ENCODE results near the gene ADARB2.

Gene ADARB2

DNA sequence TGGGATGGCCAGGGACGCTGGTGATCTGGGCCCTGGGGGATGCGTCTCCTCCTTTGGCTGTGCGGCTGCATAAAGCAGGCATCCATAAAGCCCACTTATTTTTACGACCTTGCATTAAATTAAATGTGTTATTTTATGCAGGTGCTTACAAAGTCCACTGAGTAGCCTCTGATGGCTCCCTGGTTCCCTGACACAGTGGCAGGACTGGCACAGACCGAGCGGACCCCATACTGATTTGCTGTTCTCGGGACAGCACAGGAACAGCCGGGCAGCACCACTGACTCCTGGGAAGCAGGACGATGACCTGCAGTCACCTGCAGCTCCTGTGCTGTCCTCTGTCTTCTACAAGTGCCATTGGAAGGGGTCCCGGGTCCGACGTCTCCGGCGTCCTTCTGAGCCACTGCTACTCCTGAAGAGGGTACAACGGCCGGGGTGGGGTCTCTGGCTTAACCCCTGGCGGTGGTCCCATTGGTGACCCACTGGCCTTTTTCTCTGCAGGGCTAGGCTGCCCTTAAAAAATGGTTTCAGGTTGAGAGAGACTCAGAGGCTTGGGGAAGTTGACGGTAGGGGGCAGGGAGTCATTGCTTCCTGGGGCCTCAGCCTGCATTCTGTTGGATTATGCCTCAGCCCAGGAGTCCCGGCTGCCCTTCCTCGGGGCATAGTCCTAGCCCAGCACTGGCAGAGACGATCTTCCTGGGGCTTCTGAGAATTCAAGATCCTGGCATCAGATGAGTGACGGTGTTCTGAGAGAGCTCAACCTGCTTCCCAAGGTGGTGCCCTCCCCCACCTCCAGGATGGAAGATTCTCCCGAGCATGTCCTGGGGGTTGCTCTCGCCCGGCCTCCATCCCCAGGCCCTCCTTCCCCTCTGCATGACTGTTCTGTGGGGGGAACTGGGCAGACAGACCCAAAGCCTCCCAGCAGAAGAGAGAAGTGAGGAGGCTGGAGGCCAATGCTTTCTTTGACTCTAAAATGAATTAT, 330.1 kb downstream of the ADARB2 start:
- ChIA-PET CTCF (interaction anchor here (1.6 kb wide), 1 partner anchor 13 kb away, joined by 5 read pairs; no protein-coding TSS in a partner anchor), POLR2A (no interaction called here)
- TF ChIP-seq CTCF (IDR thresholded peaks at IDR 0.05; ENCODE audit: control extremely low read depth, extremely low read depth, low read depth, missing control alignments): no peak
- DNase-seq (ENCODE audit: extremely low spot score): no peak

DNA sequence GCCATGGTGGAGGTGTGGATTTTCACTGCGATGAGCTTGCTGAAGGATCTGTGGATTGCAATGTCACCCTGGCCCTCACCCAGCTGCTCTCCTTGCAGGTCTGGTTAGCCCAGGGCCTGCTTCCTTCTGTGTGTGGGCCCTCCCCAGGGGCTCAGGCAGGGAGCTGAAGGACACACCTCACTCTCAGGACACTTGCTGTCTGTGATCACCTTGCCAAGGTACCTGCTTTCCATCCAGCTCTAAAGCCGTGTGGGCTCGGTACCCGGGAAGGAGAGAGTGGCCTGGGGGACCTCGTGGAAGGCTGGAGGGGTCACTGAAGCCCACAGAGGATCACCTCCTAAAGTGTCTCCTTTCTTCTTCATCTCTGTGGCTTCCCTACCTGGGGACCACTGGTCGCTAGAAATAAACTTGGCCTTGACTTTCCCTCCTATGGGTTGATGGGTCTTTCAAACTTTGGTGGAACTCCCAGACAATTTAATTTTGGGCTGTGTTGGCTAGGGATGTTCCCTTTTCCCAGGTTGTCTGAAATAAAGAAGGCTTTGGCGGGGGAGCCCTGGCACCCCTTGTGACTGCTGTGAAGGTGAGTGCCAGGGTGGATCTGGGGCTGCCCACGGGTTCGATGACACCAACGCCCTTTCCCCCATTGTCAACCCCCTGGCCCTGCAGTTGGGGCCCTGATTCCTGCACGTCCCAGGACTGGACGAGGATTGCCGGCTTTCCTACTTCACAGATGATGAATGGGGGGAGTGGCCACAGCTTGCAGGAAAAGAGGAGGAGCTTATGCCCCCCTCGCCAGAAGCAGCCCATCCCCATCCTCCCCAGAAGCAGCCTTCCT, 331.0 kb downstream of the ADARB2 start:
- ChIA-PET CTCF (interaction anchor here (0.9 to 2.1 kb wide), 2 partner anchors 14 to 38 kb away, joined by 3 to 8 read pairs; no protein-coding TSS in a partner anchor), POLR2A (no interaction called here)
- no peak for TF ChIP-seq CTCF (IDR thresholded peaks at IDR 0.05; ENCODE audit: control extremely low read depth, extremely low read depth, low read depth, missing control alignments)
- peak; percentile 8 for DNase-seq (ENCODE audit: extremely low spot score)

GRCh38 chr10:1404323-1405260, 332.7 kb downstream of the ADARB2 start:
- DNase-seq (ENCODE audit: extremely low spot score): no peak
- TF ChIP-seq CTCF (IDR thresholded peaks at IDR 0.05; ENCODE audit: control extremely low read depth, extremely low read depth, low read depth, missing control alignments): no peak
- CTCF ChIA-PET: interaction anchor here (1.7 to 2.1 kb wide), 2 partner anchors 9 to 16 kb away, joined by 5 to 8 read pairs; no protein-coding TSS in a partner anchor
- POLR2A ChIA-PET: no interaction called here

GRCh38 chr10:1403508-1404322, 333.6 kb downstream of the ADARB2 start:
- CTCF ChIA-PET: interaction anchor here (1.7 kb wide), 1 partner anchor 8 kb away, joined by 5 read pairs; no protein-coding TSS in a partner anchor
- DNase-seq (ENCODE audit: extremely low spot score): no peak
- POLR2A ChIA-PET: no interaction called here
- no peak for TF ChIP-seq CTCF (IDR thresholded peaks at IDR 0.05; ENCODE audit: control extremely low read depth, extremely low read depth, low read depth, missing control alignments)

GRCh38 chr10:1402816-1403507, 334.4 kb downstream of the ADARB2 start:
- no peak for TF ChIP-seq CTCF (IDR thresholded peaks at IDR 0.05; ENCODE audit: control extremely low read depth, extremely low read depth, low read depth, missing control alignments)
- POLR2A ChIA-PET: no interaction called here
- CTCF ChIA-PET: no interaction called here
- no peak for DNase-seq (ENCODE audit: extremely low spot score)

Measured in GM10248 (cell line).